HG03175 (cell line): Measurements from ENCODE around the gene C10orf53.
"Not testable (repeated sequence)": the region's sequence is repeated elsewhere in the genome, so short reads cannot be mapped to it uniquely, and the experiment has no call there.

Experiments
- ATAC-seq: cut with Tn5 transposase; IDR thresholded peaks from one replicate; pipeline ENCODE4 v1.9.1; 2021; ENCODE audit warnings: mild to moderate bottlenecking, moderate library complexity; ENCODE audit not compliant: unreplicated experiment

The C10orf53 gene

GRCh38 chr10:49652421-49653272 lies 26.8 kb upstream of the C10orf53 start:
- no peak for ATAC-seq

DNA sequence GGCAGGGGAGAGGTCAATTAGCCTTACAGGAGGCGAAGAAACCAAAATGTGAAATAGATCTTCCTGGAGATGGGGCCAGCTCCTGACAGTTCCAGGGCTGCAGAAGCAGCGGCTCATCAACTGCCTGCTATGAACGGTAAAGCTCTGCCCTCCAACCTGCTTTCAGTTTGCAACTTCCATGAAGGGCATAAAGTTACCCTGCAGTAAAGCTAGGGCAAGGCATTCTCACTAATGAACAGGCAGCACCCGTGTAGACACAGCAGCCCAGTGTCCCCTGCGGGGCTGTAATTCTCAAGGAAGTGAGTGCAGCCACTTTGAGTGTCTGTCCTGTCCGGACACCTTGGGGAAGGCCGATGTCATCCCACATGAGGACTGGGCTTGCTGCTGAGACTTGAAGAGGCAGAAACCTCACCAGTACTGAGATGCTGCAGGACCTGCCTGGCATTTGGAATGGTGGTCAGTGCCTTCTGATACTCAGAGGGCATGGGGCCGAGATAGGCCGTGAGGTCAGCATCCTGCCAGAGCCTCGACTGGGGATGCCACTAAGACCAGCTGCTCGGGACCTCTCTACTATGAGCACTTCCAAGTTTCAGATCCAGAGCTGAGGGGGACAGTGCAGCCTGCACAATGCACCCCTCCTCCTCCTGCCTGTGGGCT lies 26.1 kb upstream of the C10orf53 start:
- ATAC-seq, result no peak

GRCh38 chr10:49654036-49654693 lies 25.3 kb upstream of the C10orf53 start:
- no peak for ATAC-seq

GRCh38 chr10:49655099-49655498 lies 24.4 kb upstream of the C10orf53 start:
- ATAC-seq, result no peak

DNA sequence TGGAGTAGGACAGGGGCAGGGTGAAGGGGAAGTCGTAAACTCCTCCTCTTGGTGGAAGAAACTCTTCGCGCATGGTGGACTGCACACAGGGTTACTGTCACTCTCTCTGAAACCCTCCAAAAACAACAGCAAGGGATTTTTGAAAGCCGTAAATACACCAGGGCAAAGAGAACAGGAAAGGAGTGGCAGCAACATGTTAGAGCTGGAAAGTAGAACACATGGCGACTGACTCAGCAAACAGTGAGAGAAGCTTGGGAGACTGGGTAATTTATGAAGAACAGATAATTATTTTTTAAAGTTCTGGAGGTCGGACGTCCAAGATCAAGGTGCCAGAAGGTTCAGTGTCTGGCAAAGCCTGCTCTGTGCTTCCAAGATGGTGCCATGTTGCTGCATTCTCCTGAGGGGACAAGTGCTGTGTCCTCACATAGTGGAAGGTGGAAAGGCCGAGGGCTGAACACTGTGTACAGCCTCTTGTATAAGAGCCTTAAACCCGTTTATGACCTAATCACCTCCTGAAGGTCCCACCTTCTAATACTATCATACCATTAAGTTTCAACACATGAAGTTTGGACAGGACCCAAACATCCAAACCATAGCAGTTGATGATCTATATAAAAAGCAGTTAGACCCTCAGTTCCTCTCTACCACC lies 22.5 kb upstream of the C10orf53 start:
- no peak for ATAC-seq

DNA sequence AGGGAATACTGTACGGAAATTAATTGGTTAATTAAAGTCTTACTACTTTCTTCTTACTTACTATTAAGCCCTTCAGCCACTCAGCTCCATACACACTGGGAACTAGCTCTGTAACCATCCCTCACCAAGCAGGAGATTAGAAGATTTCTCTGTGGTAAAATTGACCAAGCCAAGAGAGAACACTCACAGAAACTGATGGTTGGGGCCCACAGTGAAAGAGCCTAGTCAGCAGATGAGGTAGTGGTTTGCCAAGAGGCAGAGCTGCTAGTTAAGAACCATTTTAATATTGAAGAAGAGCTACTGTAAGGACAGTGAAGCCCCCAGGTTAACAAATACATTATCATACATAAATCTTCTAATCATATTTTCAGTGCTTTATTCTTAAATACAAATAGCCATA lies 21.8 kb upstream of the C10orf53 start:
- no peak for ATAC-seq

DNA sequence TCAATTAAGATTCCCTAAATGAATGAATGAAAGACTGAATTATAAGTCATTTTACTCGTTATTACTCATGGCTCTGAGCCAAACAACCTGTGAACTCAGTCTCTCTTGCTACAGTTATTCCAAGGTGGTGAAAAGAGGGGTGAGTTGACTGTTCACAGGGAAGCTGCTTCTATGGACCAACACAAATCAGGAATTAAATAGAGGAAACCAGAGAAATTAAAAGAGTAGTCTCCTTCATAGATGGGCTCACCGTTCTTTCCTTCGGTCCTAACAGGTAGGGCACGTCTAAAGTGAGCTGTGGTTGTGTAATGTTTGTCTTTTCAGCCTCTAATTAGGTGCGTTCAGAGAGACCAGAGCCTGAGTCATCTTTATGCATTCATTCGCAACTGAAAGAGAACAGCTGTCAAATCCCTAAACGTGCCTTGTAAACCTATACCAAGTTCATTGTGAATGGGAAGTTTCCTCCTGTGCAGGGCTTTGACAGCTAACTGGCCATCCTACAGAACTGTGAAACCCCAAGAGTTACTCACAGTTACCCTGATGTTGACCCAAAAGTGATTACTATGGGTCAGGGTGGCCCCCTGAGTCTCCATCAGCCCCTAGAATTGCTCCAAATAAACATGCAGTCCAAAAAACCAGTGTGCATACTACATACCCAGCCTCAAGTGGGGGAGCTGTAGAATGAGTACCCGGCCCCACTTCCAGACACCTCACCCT lies 18.2 kb upstream of the C10orf53 start:
- ATAC-seq, result no peak

DNA sequence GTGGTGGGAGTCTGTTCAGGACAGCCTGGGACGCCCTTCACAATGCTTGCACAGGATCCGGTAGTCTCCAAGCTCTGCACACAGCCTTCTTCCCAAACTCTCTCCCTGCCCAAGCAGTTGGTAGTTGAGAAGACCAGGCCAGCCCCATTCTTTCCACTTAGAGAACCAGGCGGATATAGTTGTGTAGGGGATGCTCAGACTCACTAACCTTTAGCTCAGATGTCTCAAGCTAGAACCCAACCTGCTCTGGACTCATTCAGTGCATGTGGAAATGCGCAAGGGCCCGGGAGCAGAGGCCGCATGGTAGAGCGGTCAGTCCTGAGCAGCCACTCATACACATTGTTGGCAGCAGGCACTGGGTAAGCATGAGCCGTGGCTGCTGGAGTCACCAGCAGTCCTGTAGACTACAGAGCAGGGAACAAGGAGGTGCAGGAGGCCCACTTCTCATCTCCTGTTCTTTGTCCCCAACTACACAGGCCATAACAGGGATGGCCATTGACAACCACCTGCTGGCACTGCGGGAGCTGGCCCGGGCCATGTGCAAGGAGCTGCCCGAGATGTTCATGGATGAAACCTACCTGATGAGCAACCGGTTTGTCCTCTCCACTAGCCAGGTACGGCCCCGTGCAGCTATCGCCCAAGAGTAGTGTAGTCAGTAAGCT lies 17.2 kb upstream of the C10orf53 start:
- ATAC-seq, result no peak

DNA sequence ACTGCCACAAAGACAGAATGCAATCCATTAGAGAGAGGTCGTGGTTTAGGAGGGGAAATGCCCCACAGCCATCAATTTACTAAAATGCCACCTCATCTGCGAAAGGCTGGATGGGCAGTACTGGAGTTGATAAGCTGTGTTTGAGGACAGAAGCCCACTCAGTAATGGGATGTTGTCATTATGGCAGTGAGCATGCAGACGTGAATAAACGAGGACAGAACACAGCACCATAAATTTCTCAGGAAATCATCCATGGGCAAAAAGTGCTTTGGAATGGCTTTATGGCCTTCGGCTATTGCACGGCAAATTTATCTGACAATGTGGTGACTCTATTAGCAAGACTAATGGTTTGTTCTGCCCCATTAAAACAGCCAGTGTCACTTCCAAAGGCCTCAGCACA lies 15.9 kb upstream of the C10orf53 start:
- no peak for ATAC-seq

- no peak for ATAC-seq
Measured at GRCh38 chr10:49664006-49664841, 15.2 kb upstream of the C10orf53 start.

DNA sequence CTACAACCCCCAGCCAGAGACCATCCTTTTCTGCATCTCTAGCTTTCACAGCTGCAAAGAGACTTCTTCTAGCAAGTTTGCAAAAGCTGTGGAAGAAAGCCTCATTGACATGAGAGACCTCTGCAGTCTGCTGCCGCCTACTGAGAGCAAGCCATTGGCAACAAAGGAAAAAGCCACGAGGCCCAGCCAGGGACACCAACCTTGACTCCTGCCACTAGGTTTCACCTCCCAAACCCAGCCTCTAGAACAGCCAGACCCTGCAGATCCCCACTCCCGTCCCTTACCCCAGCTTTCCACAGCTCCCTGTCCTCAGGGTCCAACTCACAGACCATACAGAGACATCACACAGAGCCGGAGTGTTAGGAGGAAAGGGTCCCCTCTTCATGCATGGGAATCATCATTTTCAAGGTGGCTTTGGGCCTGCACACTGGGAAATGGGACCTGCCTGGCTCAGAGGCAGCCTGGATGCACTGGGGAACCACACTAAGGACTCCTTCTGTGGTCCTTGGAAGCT lies 14.6 kb upstream of the C10orf53 start:
- ATAC-seq, result no peak

GRCh38 chr10:49666054-49666615 lies 13.3 kb upstream of the C10orf53 start:
- no peak for ATAC-seq

GRCh38 chr10:49666685-49667084 lies 12.8 kb upstream of the C10orf53 start:
- ATAC-seq, result no peak

- no peak for ATAC-seq
Measured at GRCh38 chr10:49667991-49668390, 11.5 kb upstream of the C10orf53 start.

- ATAC-seq, result no peak
Measured at GRCh38 chr10:49668684-49669083, 10.8 kb upstream of the C10orf53 start.

DNA sequence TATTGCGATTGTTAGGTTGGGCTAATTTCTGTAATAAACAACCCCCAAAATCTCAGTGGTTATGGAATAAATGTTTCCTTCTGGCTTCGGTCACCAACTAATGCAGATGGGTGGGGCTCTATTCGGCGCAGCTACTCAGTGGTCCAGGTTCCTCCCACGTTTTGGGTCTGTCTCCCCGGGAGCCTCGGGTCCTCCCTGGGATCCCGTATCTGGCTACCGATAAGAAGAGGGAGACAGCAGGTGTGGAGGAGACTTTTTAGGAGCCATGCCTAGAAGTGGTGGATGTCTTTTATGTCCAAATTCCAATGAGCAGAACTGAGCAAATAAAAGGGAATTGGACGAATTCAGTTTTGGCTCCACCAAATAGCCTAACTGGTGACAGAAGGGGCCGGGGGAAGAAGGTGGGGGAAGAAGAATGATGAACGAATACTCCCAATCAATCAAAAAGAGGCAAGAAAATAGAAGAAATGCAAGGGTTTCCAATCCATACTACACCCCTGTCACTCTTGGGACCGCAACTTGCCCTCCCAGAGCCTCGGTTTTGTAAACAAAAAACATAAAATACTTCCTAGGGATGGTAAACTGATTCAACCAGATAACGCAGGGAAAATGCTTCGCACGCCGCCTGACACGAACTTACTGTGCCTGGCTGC lies 498 bp upstream of the C10orf53 start:
- ATAC-seq, result no peak

DNA sequence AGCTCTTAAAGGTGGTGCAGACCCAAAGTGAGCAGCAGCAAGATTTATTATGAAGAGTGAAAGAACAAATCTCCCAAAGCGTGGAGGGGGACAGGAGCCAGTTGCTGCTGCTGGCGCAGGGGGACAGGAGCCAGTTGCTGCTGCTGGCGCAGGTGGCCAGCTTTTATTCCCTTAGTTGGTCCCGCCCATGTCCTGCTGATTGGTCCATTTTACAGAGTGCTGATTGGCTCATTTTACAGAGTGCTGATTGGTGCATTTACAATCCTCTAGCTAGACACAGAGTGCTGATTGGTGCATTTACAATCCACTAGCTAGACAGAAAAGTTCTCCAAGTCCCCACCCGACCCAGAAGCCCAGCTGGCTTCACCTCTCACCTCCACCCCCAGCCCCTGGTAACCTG lies 3.0 kb downstream of the C10orf53 start:
- ATAC-seq, result not testable (repeated sequence)

- no peak for ATAC-seq
Measured at GRCh38 chr10:49682879-49683278, 3.4 kb downstream of the C10orf53 start.
